Muscle layer of duodenum (tissue), 2 donors: ENCODE data around the gene MPL.
A peak's percentile ranks its signal among the peaks of the same experiment; 100 is the strongest.
"Not testable (repeated sequence)": the region's sequence is repeated elsewhere in the genome, so short reads cannot be mapped to it uniquely, and the experiment has no call there.

Experiments used
- H3K27ac ChIP-seq: one replicate; pipeline ENCODE4 v1.7.0; 2013; ENCODE audit warnings: mild to moderate bottlenecking, low read length
- H3K27me3 ChIP-seq: one replicate; pipeline ENCODE4 v1.7.0; 2013; ENCODE audit warnings: low read depth, mild to moderate bottlenecking, control low read depth, low read length
- H3K36me3 ChIP-seq, 2 donors: one replicate each; pipeline ENCODE4 v1.7.0; 2013; ENCODE audit warnings: low read length in 2 of 2, control low read depth in 1 of 2, mild to moderate bottlenecking in 1 of 2; ENCODE audit not compliant: insufficient read depth in 2 of 2, control insufficient read depth in 1 of 2
- H3K4me1 ChIP-seq, 2 donors: one replicate each; pipeline ENCODE4 v1.7.0; 2013; ENCODE audit warnings: low read length in 2 of 2, mild to moderate bottlenecking in 2 of 2, control low read depth in 1 of 2, moderate library complexity in 1 of 2; ENCODE audit not compliant: insufficient read depth in 2 of 2, control insufficient read depth in 1 of 2
- H3K4me3 ChIP-seq, 2 donors: one replicate each; pipeline ENCODE4 v1.7.0; 2013; ENCODE audit warnings: low read length in 2 of 2, low read depth in 1 of 2, mild to moderate bottlenecking in 1 of 2
- H3K9me3 ChIP-seq, 2 donors: one replicate each; pipeline ENCODE4 v1.7.0; 2013; ENCODE audit warnings: low read length in 2 of 2, control low read depth in 1 of 2, mild to moderate bottlenecking in 1 of 2; ENCODE audit not compliant: control insufficient read depth in 1 of 2
- donor health status: healthy.

MPL gene

DNA sequence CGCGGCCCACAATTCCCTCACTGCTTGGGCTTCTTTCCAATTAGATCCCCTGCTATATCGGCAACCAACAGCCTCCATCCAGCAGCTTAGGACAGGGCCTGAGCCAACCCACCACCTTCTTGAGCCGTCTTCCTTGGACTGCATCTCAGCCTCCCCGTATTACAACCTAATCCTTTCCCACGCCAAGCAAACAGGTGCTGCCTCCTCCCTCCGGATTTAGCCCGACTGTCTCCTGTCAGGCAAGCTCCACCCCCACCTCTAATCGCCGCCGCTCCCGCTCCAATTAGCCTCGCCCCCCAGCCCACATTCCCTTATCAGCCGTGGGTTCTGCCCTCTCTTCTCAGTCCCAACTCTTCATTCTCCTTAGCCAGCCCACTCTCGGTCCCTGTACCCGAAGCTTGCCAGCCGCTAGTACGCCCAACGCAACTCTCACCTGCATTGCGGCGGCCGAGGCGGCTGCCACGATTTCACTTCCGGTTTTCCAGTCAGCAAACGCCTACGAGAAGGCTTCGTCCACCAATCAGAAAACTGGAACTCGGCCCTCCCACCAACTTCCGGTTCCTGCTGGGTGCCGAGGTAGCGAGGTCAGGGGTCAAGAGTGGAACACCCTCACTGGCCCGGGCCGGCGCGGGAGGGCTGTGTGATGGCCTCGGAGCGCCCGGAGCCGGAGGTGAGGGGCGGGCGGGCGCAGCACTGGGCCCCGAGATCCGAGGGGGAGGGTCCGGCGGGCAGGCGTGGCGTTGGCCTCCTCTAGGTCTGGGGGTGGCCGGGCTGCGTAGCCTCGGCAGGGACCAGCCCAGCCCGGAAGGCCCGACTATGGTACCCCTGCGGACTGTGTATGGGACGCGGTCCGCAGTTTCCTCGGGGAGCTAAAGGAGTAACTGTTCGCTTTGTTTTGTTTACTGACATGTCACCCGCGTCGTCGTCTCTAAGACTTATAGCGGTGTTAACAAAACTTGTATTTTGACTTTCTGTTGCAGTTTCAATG lies 52.0 kb downstream of the MPL start, which contains the start of the genes MED8 and SZT2:
TSS of gene MED8 (minus strand) at position 475 of the 988 bp plus-strand sequence. CDS start at position 439, 36 bp downstream.
TSS of gene SZT2 (plus strand) at position 574 of the 988 bp plus-strand sequence. CDS start at position 644, 70 bp downstream.
- peaks cover 9 to 29% of the 10 kb centered on the region in 2 donors for H3K4me1 ChIP-seq
- H3K4me3 ChIP-seq: peak within 1 kb of the TSS; percentile 92 to 98
- H3K27ac ChIP-seq: peak within 1 kb of the TSS; percentile 91
- H3K36me3 ChIP-seq: peaks cover 28 to 30% of the 10 kb centered on the region in 2 donors
- no peaks in the 10 kb centered on the region for H3K9me3 ChIP-seq
- H3K27me3 ChIP-seq: no peaks in the 10 kb centered on the region

DNA sequence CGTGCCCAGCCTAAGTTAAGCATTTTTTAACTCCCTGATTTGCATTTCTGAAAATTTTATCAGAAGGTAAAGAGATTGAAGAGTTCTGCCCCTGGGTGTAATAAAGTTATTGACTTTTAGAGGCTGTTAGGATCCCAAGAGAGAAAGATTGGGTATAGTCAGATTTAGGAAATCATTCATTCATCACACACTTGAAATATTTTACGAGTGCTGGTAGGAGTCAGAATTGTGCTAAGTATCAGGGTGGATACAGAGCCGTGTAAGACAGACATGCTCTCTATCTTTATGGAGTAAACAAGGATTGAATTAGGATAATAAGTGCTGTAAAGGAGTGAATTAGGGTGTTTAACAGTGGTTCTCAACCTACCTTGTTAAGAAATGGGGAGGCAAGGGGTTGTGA lies 55.1 kb downstream of the MPL start:
- H3K27ac ChIP-seq: no peak overlapping the region
- peaks cover 9 to 27% of the 10 kb centered on the region in 2 donors for H3K4me1 ChIP-seq
- H3K4me3 ChIP-seq: no peak overlapping the region
- H3K9me3 ChIP-seq: no peaks in the 10 kb centered on the region
- H3K36me3 ChIP-seq: no peaks in the 10 kb centered on the region
- H3K27me3 ChIP-seq: no peaks in the 10 kb centered on the region

DNA sequence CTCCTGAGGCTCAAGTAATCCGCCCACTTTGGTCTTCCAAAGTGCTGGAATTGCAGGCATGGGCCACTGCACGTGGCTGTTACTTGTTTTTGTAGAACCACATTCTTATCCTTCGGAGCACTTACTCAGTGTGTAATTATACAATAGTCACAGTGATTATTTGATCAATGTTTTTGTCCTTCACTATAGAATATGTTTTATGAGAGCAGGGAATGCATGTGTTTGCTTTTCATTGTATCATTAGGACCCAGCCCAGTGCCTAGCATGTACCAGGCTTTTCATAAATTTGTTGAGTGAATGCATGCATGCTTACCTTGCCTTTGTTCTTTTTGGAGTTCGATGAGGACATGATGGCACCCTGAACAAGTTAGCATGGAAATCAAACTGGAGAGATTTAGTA lies 57.9 kb downstream of the MPL start:
- H3K4me1 ChIP-seq: peaks cover 0 to 9% of the 10 kb centered on the region in 2 donors
- H3K4me3 ChIP-seq: no peak overlapping the region
- H3K9me3 ChIP-seq: no peaks in the 10 kb centered on the region
- no peaks in the 10 kb centered on the region for H3K27me3 ChIP-seq
- no peaks in the 10 kb centered on the region for H3K36me3 ChIP-seq
- no peak overlapping the region for H3K27ac ChIP-seq

DNA sequence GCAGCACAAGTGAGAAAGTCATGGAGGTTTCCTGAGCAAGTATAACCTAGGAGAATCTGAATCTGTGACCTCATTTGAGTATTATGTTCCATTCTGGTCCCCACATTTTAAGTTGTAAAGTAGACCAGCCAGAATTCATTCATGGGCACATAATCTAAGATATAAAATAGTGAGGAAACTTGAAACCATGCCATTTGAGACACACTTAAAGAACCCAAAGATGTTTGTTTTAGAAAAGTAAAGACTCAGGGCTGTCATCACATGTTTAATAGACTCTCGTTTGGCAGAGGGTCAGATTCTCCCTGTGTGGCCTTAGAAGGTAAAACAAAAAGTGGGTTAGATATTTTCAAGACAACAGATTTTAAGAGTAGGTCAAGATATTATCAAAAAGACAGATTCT lies 58.4 kb downstream of the MPL start:
- no peak overlapping the region for H3K27ac ChIP-seq
- peaks cover 0 to 4% of the 10 kb centered on the region in 2 donors for H3K4me1 ChIP-seq
- no peaks in the 10 kb centered on the region for H3K9me3 ChIP-seq
- H3K4me3 ChIP-seq: no peak overlapping the region
- H3K36me3 ChIP-seq: no peaks in the 10 kb centered on the region
- H3K27me3 ChIP-seq: no peaks in the 10 kb centered on the region

DNA sequence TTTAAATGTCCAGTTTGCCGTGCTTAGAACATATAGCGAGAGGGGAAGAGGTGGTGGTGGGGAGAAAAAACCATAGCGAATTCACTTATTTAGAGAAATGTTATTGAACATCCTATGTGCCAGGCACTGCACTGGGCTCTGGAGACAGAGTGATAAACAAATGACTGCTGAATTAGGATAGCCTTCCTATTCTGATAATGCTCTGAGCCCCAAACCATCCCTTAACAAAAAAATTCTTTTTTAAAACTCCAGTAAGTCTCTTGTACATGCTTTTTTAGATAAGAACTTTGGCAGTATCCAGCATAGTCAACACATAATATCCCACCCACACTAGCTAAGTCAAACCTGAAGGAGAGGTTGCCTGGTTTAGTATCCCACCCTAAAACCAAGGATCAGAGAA lies 60.6 kb downstream of the MPL start:
- no peaks in the 10 kb centered on the region for H3K4me1 ChIP-seq
- no peak overlapping the region for H3K4me3 ChIP-seq
- H3K27me3 ChIP-seq: no peaks in the 10 kb centered on the region
- no peaks in the 10 kb centered on the region for H3K9me3 ChIP-seq
- H3K27ac ChIP-seq: no peak overlapping the region
- peaks cover 4 to 8% of the 10 kb centered on the region in 2 donors for H3K36me3 ChIP-seq

DNA sequence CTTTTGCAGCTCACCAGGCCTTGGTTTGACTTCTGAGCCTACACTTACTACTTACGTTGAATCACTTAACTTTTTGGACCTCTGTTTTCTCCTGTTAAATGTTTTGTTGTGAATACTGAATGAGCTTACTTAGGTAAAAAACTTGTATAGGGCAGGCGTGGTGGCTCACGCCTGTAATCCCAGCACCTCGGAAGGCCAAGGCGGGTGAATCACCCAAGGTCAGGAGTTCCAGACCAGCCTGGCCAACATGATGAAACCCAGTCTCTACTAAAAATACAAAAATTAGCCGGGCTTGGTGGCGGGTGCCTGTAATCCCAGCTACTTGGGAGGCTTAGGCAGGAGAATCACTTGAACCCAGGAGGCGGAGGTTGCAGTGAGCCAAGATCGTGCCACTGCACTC lies 62.8 kb downstream of the MPL start:
- not testable (repeated sequence) for H3K27me3 ChIP-seq, H3K9me3 ChIP-seq, H3K27ac ChIP-seq, H3K4me3 ChIP-seq, H3K4me1 ChIP-seq
- H3K36me3 ChIP-seq: peaks cover 22 to 30% of the 10 kb centered on the region in 2 donors

DNA sequence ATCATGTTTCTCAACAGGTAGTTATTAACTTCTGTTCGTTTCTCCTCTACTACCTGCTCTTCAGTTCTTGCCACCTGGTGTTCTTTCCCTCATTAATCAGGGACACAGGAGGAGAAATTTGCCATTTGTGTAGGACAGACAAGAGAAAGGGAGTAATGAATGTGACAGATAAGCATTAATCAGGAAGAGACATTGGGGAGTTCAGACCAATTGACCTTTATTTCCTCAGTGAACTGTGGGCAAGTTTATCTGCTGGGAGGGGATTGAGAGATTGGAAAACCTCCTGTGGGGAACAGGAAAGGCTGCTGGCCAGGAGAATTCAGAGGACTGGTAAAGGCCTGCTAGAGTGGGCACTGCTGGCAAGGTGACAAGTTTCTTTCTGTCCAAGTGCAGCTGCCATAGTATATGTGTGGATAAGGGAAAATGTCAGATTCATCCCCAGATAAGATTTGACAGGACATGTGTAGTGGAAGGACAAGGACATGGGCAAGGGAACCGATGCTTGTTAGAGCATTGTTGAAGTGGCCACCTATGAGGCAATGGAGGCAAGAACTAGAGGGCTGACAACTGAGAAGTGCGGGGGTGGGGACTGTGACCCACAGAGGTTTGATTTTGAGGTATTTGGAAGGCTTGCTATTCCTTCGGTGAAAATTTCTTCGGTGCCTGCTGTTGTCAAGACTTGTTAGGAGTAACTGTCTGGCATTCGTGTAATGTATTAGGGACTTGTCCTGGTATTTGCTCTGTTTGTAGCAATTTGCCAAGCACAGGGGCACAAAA lies 64.7 kb downstream of the MPL start:
- peaks cover 36 to 48% of the 10 kb centered on the region in 2 donors for H3K36me3 ChIP-seq
- H3K4me3 ChIP-seq: no peak overlapping the region
- no peaks in the 10 kb centered on the region for H3K4me1 ChIP-seq
- no peak overlapping the region for H3K27ac ChIP-seq
- H3K9me3 ChIP-seq: no peaks in the 10 kb centered on the region
- no peaks in the 10 kb centered on the region for H3K27me3 ChIP-seq
